B cell (primary cell): ENCODE results near the gene ROR2. TPM values are rescaled to one million over a fixed set of nuclear protein-coding genes. Genes with fewer than 3 reads are reported as not detected.

Experiments used
- ATAC-seq: fragments of 200-7000 bp; cut with Tn5 transposase; one replicate; pipeline ENCODE4 v1.10.0; 2021; ENCODE audit warnings: low read depth, mild to moderate bottlenecking, moderate number of reproducible peaks, moderate library complexity
- CTCF ChIA-PET: fragments of 350-600 bp; sonication (Branson Sonifier 250); formaldehyde crosslinking; loops from one replicate; lab custom pipeline; 2021; ENCODE audit warnings: antibody characterized with exemption, inconsistent platforms; lab: Charles Lee
- POLR2A ChIA-PET: fragments of 350-600 bp; sonication (Branson Sonifier 250); formaldehyde crosslinking; loops from one replicate; lab custom pipeline; 2021; ENCODE audit warnings: antibody characterized with exemption; lab: Charles Lee
- DNase-seq: peaks from one replicate; pipeline ENCODE4 v3.0.0; 2013
- H2AFZ ChIP-seq: 2 replicates; pipeline ENCODE4 v1.6.1; 2012; ENCODE audit warnings: mild to moderate bottlenecking, low read depth, low read length; ENCODE audit not compliant: insufficient read depth, poor library complexity, severe bottlenecking
- H3K27ac ChIP-seq, 2 donors: 1 replicate in 1 of 2; 2 replicates in 1 of 2; pipeline ENCODE4 v1.5.1; 2012 to 2013; ENCODE audit warnings: low read length in 2 of 2, mild to moderate bottlenecking in 2 of 2, moderate library complexity in 1 of 2
- H3K27me3 ChIP-seq, 4 experiments: fragments of 200-600 bp in 1 of 4; sonication (generic) in 1 of 4; replicated peaks in 1 of 4; 1 replicate in 2 of 4; 2 replicates in 2 of 4; pipeline versions ENCODE4 v1.6.1 to v1.7.0; 2013 to 2016; ENCODE audit warnings: low read length in 3 of 4, mild to moderate bottlenecking in 2 of 4, mixed read lengths in 1 of 4, moderate library complexity in 1 of 4; ENCODE audit not compliant: insufficient read depth in 4 of 4, control insufficient read depth in 3 of 4; ENCODE audit errors: control extremely low read depth in 1 of 4
- H3K36me3 ChIP-seq, 2 experiments: replicated peaks in 1 of 2; 1 replicate in 1 of 2; 2 replicates in 1 of 2; pipeline versions ENCODE4 v1.6.1 to v1.7.1; 2013; ENCODE audit warnings: low read length in 1 of 2; ENCODE audit not compliant: insufficient read depth in 2 of 2, control insufficient read depth in 1 of 2; ENCODE audit errors: control extremely low read depth in 1 of 2, extremely low read depth in 1 of 2
- H3K4me1 ChIP-seq, 2 donors: fragments of 200-600 bp in 1 of 2; sonication (generic) in 1 of 2; 1 replicate in 1 of 2; 2 replicates in 1 of 2; pipeline versions ENCODE4 v1.5.1 to v1.6.1; 2013 to 2017; ENCODE audit warnings: low read length in 2 of 2; ENCODE audit not compliant: control insufficient read depth in 2 of 2, insufficient read depth in 2 of 2
- H3K4me2 ChIP-seq: replicated peaks from 2 replicates; pipeline ENCODE3; 2012; ENCODE audit warnings: mild to moderate bottlenecking, low read depth, low read length; ENCODE audit not compliant: poor library complexity, severe bottlenecking
- H3K4me3 ChIP-seq, 5 experiments: fragments of 200-600 bp in 1 of 5; sonication (generic) in 1 of 5; 1 replicate in 3 of 5; 2 replicates in 2 of 5; pipeline versions ENCODE4 v1.5.1 to v1.7.0; 2011 to 2016; ENCODE audit warnings: low read length in 4 of 5, mild to moderate bottlenecking in 4 of 5, low read depth in 2 of 5, control low read depth in 1 of 5, moderate library complexity in 1 of 5; ENCODE audit not compliant: insufficient read depth in 1 of 5; ENCODE audit errors: control extremely low read depth in 1 of 5, extremely low read depth in 1 of 5
- H3K79me2 ChIP-seq: fragments of 200-600 bp; sonication (generic); one replicate; pipeline ENCODE4 v1.6.0; 2016; ENCODE audit warnings: low read length; ENCODE audit not compliant: control insufficient read depth, insufficient read depth
- H3K9ac ChIP-seq: fragments of 200-600 bp; sonication (generic); 2 replicates; pipeline ENCODE4 v1.6.1; 2017; ENCODE audit warnings: mild to moderate bottlenecking, low read length, moderate library complexity
- H3K9me3 ChIP-seq, 3 donors: one replicate each; pipeline versions ENCODE4 v1.6.1 to v1.7.1; 2013; ENCODE audit warnings: low read length in 2 of 3; ENCODE audit not compliant: control insufficient read depth in 2 of 3, insufficient read depth in 1 of 3; ENCODE audit errors: control extremely low read depth in 1 of 3
- H4K20me1 ChIP-seq: 2 replicates; pipeline ENCODE4 v1.6.0; 2012; ENCODE audit warnings: mild to moderate bottlenecking, low read length; ENCODE audit not compliant: insufficient read depth, control insufficient read depth, poor library complexity, severe bottlenecking
- H3K27ac Mint-ChIP-seq: one replicate; pipeline ENCODE4 v1.8.0; 2021; ENCODE audit warnings: mixed read lengths
- H3K27me3 Mint-ChIP-seq: one replicate; pipeline ENCODE4 v1.8.0; 2021; ENCODE audit warnings: mixed read lengths
- H3K4me1 Mint-ChIP-seq: one replicate; pipeline ENCODE4 v1.8.0; 2021; ENCODE audit warnings: mixed read lengths
- H3K4me3 Mint-ChIP-seq: one replicate; pipeline ENCODE4 v1.8.0; 2021; ENCODE audit warnings: mixed read lengths
- H3K9me3 Mint-ChIP-seq: one replicate; pipeline ENCODE4 v1.8.0; 2022; ENCODE audit warnings: mixed read lengths; ENCODE audit not compliant: insufficient read depth
- CTCF ChIP-seq: fragments of 200-600 bp; IDR thresholded peaks from one replicate; pipeline ENCODE4 v1.8.0; 2022; ENCODE audit warnings: antibody characterized with exemption, mild to moderate bottlenecking
- EZH2 ChIP-seq: IDR thresholded peaks from 2 replicates; pipeline ENCODE4 v1.6.1; 2012; ENCODE audit warnings: borderline replicate concordance, low read depth, mild to moderate bottlenecking, moderate library complexity, low read length; ENCODE audit not compliant: insufficient read depth, poor library complexity, severe bottlenecking
- WGBS: methylation state at CpG from one replicate; pipeline ENCODE4 v1.1.5; 2013; ENCODE audit warnings: missing lambda C conversion rate; ENCODE audit not compliant: insufficient coverage; 5-methylcytosine and 5-hydroxymethylcytosine counted together
- intact Hi-C: fragments of 100-400 bp; cut with micrococcal nuclease; formaldehyde crosslinking; loops from one replicate; pipeline ENCODE4 v1.10.0; 2022
- polyA plus RNA-seq: library from polyadenylated mRNA; depleted of rRNA; stranded (reverse); fragments of >200 nt; gene quantifications from 2 replicates; pipeline ENCODE4 v1.2.3, GENCODE V29; 2012
- total RNA-seq, 2 donors: library from RNA; stranded (reverse); fragments of 120-200 nt in 1 of 2; gene quantifications; 1 replicate in 1 of 2; 2 replicates in 1 of 2; pipeline versions ENCODE4 v1.2.3 to v1.2.4, GENCODE V29; 2013 to 2022

Gene ROR2
- total and polyA plus RNA-seq, 2 donors (not counting 1 experiment from before 2014, with no cell fraction given): 0.21 to 0.49 TPM

GRCh38 chr9:91903126-91903911 is 46.7 kb downstream of the ROR2 start:
- intact Hi-C loops: no loop called here

More at GRCh38 chr9:91903126-91903911, 46.7 kb downstream of the ROR2 start:
- DNase-seq: no peak
- peaks cover 16% of the 10 kb centered on the region for H3K27me3 Mint-ChIP-seq
- no peaks in the 10 kb centered on the region for H3K9me3 ChIP-seq
- no peaks in the 10 kb centered on the region for H4K20me1 ChIP-seq
- ATAC-seq: no peak
- no peak overlapping the region for H3K4me3 ChIP-seq
- H3K9me3 Mint-ChIP-seq: no peaks in the 10 kb centered on the region
- H3K36me3 ChIP-seq: no peaks in the 10 kb centered on the region
- no peak overlapping the region for H3K27ac Mint-ChIP-seq
- H3K4me2 ChIP-seq: no peak overlapping the region
- WGBS: 21% methylated on average over 7 of the region's 12 CpGs
- H3K4me3 Mint-ChIP-seq: no peak overlapping the region
- H3K27me3 ChIP-seq: peaks cover 0 to 17% (median 0%) of the 10 kb centered on the region in 4 experiments
- no peaks in the 10 kb centered on the region for H3K79me2 ChIP-seq
- H3K4me1 ChIP-seq: peaks cover 7% of the 10 kb centered on the region in 2 donors
- H3K4me1 Mint-ChIP-seq: peaks cover 4% of the 10 kb centered on the region
- H3K27ac ChIP-seq: no peak overlapping the region
- H2AFZ ChIP-seq: no peak overlapping the region
- CTCF ChIA-PET: no interaction called here
- H3K9ac ChIP-seq: no peak overlapping the region
- TF ChIP-seq EZH2 (no peak), CTCF (no peak)
- POLR2A ChIA-PET: no interaction called here
